GM18868 (cell line): ENCODE data around the gene GRIN1.

Experiments used
- ATAC-seq: cut with Tn5 transposase; IDR thresholded peaks from one replicate; pipeline ENCODE4 v1.9.1; 2021; ENCODE audit warnings: mild to moderate bottlenecking, moderate library complexity; ENCODE audit not compliant: unreplicated experiment

The GRIN1 gene

DNA sequence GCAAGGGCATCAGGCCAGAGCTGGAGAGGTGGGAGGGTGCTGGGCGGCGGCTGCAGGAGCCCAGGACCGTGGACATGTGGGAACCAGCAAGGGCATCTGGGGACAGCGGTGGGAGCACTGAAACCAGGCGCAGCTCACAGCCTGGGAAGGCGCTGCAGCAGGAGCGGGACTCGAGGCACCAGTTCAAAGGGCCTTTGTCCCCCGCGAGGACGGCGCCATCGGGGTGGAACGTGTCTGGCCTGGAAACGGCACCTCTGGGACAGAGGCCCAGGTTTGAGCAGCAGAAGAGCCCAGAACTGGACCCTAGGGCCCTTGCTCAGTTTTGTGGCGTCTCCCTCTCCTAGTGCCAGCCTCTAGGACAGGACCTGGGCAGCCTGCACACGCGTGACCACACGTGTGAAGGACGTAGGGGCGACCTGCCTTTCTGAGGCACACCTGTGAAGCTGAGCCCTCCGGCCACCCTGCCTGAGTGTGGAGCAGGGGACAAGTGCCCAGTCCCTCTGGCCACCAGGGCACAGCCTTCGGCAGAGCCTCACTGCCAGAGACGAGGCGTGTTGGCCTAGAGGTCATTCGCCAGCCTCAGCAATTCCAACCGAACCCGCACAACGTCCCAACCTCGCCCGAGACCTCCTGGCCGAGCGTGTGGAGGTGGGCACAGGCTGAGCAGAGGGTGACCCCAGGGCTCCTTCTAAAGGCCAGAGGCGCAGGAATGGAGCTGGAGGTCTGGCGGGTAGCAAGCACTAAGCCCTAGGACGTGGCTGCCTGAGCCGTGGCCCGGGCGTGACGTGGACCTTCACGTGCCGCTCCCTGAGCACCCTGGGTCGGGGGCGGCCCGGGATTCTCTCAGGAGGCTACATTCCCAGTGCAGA is 35.1 kb downstream of the GRIN1 start:
- no peak for ATAC-seq

- no peak for ATAC-seq
Observed at GRCh38 chr9:137174722-137175293, 35.9 kb downstream of the GRIN1 start.

- ATAC-seq: no peak
Observed at GRCh38 chr9:137175345-137175961, 36.5 kb downstream of the GRIN1 start.

DNA sequence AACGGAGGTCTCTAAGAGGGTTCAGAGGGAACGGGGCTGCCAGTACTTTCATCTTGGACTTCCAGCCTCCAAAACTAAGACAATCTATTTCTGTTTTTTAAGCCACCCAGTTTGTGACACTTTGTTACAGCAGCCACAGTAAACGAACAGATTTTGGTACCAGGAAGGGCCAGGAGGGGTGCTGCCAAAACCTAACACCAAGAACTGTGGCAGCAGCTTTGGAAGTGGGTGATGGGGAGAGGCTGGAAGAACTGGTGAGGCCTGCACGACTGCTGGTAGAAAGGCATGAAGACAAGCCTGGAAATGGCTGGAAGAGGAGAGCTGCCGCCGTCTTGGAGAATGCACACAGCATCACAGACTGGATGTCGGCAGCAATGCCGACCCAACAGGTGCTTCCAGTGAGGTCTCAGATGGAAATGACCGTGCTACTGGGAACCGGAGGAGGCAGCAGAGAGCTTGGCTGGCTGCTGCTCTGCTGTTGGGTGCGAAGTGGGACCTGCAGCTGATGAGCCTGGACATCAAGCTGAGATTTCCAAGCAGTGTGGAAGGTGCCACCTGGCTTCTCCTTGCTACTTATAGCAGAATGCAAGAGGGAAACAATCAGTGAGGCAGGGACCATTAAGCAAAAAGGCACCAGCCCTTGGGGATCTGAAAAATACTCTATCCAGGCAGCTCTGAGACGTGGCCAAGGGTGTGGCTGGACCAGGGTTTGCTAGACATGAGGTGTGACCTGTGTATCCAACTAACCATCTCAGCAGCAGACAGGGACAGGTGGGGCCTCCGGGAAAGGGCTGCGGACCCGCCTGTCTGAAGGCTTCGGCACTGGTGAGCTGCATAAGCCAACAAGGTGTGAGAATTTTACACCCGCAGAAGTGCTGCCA is 37.6 kb downstream of the GRIN1 start:
- ATAC-seq: no peak

GRCh38 chr9:137178201-137178938 is 39.4 kb downstream of the GRIN1 start:
- no peak for ATAC-seq

DNA sequence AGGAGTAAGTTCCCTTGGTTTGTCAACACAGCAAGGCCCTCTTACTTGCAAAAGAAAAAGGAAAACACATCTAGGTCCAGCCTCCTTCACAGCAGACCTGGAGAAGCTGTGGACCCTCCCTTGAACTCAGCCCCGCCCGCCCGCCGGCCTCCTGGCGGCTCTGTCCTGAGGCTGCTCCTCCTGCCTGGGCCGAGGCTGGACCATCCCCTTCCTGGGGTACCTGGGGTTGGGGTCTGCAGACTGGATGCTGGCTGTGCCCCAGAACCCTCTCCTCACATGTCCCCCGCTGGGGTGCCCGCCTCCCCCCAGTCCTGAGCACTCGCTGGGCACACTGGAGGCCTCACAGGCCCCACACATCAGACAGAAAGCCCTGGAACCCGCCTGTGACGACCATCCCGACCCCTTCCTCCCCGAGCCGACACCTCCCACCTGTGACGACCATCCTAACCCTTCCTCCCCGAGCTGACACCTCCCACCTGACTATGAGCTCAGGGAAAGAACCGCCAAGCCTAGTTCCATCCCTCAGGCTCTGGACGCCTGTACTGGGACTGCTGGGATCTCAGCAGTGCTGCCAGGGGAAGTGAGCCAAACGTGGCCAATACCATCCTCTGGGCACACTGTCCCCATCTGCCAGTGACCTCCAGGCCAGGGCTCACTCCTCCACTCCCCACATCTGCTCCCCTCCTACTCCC is 40.1 kb downstream of the GRIN1 start:
- no peak for ATAC-seq

DNA sequence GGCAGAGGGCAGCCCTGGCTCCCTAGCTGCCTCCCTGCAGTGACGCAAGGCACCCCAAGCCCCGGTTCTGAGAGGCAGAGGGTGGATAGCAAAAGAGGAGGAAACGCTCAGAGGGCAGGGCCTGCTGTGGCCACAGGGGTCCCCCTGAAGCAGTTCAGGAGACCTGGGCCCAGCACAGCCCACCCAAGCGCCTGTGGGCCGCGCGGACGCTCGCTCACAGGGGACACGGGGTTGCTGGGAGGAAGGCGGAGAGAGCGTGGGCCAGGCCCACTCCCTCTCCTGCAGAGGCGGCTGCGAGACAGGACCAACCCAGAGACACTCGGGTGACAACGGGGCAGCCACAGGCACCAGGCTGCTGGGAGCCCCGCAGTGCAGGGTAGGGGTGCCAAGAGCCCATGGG is 40.8 kb downstream of the GRIN1 start:
- ATAC-seq: no peak

- no peak for ATAC-seq
Observed at GRCh38 chr9:137180491-137180890, 41.5 kb downstream of the GRIN1 start.

DNA sequence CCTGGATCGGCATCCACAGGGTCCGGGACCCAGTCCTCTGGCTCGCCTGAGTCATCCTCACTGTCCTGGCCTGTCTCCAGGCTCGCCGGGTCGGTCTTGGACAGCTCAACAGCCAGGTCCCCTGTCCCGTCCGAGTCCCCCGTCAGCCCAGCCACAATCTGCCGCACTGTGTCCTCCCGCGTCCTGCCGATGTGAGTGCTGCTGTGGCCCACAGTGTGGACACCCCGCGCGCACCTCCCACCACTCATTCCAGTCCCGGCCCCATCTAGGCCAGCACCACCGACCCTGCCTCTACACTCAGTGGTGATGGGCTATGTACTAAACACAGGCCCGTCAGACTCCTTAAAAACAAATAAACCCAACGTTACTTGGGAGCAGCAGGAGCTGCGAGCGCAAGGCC is 42.7 kb downstream of the GRIN1 start:
- ATAC-seq: no peak

- no peak for ATAC-seq
Observed at GRCh38 chr9:137182836-137183235, 43.9 kb downstream of the GRIN1 start.

DNA sequence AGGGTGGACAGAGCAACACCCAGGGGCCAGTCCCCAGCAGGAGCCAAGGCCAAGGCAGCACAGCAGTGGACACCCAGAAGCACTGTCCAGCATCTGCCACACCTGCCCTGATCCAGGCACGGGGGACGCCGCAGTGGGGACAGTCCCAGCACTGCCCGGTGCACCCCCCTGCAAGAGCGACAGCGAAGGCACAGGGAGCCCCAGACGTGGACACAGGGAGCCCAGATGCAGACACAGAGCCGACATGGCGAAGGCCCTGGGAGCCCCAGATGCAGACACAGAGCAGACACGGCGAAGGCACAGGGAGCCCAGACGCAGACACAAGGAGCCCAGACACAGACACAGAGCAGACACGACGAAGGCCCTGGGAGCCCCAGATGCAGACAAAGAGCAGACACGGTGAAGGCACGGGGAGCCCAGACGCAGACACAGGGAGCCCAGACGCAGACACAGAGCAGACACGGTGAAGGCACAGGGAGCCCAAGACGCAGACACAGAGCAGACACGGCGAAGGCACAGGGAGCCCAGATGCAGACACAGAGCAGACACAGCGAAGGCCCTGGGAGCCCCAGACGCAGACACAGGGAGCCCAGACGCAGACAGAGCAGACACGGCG is 45.1 kb downstream of the GRIN1 start:
- ATAC-seq: no peak

GRCh38 chr9:137184881-137185660 is 46.1 kb downstream of the GRIN1 start:
- no peak for ATAC-seq

DNA sequence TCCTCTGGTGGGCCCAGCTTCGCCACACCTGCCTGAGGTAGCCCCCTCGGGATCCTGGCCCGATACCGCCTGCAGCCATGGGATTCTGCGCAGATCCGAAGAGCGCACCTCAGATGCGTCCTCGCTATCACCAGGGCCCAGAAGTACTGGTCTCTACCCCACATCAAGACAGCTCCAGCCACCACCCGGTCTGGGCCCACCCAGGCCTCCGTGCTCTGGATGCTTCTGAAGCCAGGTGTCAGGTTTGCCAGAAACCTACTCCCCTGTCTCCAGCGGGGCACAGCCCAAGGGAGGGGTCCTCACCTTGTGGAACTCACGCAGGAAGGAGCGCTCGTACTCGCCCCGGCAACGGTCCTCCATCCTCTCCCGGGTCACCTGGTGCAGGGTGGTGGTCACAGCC is 47.0 kb downstream of the GRIN1 start:
- no peak for ATAC-seq

DNA sequence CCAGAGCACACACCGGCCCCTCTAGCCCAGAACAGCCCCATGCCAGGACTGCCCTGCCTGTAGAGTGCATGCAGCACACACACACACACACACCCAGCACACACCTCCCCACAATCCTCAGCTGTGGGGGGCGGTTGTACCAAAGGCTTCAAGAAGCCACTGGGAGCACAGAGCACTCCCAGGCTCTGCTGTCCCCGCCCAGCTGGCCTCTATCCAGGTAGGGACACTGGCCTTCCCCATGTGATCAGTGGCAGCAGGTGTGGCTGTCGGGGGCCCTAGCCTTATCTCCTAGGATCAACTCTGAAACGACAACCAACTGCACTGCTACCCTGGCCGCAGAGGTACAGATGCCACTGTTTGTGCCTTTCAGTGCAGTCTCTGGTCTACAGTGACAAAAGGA is 47.4 kb downstream of the GRIN1 start:
- no peak for ATAC-seq

- ATAC-seq: no peak
Observed at GRCh38 chr9:137187386-137187785, 48.4 kb downstream of the GRIN1 start.

- ATAC-seq: peak; percentile 12
Observed at GRCh38 chr9:137188086-137188489, 49.1 kb downstream of the GRIN1 start.

DNA sequence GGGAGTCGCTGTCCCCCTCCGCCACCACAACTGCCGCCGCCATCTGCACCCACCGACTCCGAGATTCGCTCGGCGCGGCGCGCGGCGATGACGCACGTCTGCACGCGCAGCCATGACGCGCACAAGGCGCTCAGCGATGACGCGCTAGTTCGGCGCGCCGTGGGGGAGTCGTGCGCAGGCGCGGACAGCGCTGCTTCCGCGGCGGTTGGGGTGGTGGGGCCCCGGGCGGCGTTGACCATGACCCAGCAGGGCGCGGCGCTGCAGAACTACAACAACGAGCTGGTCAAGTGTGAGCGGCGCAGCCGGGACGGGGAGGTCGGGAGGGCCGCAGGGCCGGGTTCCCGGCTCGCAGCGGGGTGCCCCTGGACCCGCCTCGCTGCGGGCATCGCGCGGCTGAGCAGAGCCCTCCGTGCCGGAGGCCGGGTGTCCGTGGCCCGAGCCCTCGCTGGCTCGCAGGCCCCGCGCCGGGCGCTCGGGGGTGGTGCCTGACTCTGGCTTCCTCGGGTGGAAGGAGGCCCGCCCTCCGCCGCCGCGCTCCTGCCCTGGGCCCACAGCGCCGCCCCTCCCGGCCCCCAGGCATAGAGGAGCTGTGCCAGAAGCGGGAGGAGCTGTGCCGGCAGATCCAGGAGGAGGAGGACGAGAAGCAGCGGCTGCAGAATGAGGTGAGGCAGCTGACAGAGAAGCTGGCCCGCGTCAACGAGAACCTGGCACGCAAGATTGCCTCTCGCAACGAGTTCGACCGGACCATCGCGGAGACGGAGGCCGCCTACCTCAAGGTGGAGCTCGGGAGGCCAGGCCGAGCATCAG is 49.7 kb downstream of the GRIN1 start, which contains the start of the genes ANAPC2 and SSNA1:
Gene ANAPC2 (minus strand): TSS at position 71 of the 807 bp plus-strand sequence. CDS start 28 bp downstream, at position 43.
Gene SSNA1 (plus strand): TSS at position 187 of the 807 bp plus-strand sequence. CDS start 51 bp downstream, at position 238.
- ATAC-seq: peak; percentile 79
